Neuronal stem cell (in vitro differentiated cells): ENCODE data around the gene RCOR3.
"Not testable (repeated sequence)": the region's sequence is repeated elsewhere in the genome, so short reads cannot be mapped to it uniquely, and the experiment has no call there.

Experiments used
- DNase-seq: peaks from one replicate; pipeline ENCODE4 v3.0.0-alpha.2; 2013; ENCODE audit warnings: low spot score
- H2AFZ ChIP-seq: one replicate; pipeline ENCODE4 v1.6.1; 2013; ENCODE audit warnings: mild to moderate bottlenecking, low read length, inconsistent platforms
- H2AK5ac ChIP-seq: 2 replicates; pipeline ENCODE4 v1.6.1; 2013; ENCODE audit warnings: low read depth, mild to moderate bottlenecking, inconsistent platforms, low read length, moderate library complexity, mixed read lengths
- H2BK120ac ChIP-seq: 2 replicates; pipeline ENCODE4 v1.6.1; 2013; ENCODE audit warnings: low read depth, mild to moderate bottlenecking, inconsistent platforms, low read length, moderate library complexity, mixed read lengths
- H2BK12ac ChIP-seq: one replicate; pipeline ENCODE4 v1.6.1; 2013; ENCODE audit warnings: low read length, inconsistent platforms
- H2BK15ac ChIP-seq: 2 replicates; pipeline ENCODE4 v1.6.1; 2013; ENCODE audit warnings: mild to moderate bottlenecking, low read length, inconsistent platforms, mixed read lengths
- H2BK5ac ChIP-seq: one replicate; pipeline ENCODE4 v1.6.1; 2013; ENCODE audit warnings: inconsistent platforms, mild to moderate bottlenecking, low read length, moderate library complexity
- H3K14ac ChIP-seq: one replicate; pipeline ENCODE4 v1.6.1; 2013; ENCODE audit warnings: low read length, inconsistent platforms
- H3K18ac ChIP-seq: 2 replicates; pipeline ENCODE4 v1.6.1; 2013; ENCODE audit warnings: low read length, inconsistent platforms
- H3K23ac ChIP-seq: 2 replicates; pipeline ENCODE4 v1.6.1; 2013; ENCODE audit warnings: low read depth, mild to moderate bottlenecking, mixed read lengths, low read length, inconsistent platforms; ENCODE audit not compliant: poor library complexity
- H3K27ac ChIP-seq: replicated peaks from 3 replicates; pipeline ENCODE4 v1.5.1; 2013; ENCODE audit warnings: low read length, inconsistent platforms
- H3K27me3 ChIP-seq, 3 experiments: 2 replicates each; pipeline ENCODE4 v1.6.1; 2013; ENCODE audit warnings: low read length in 3 of 3, mild to moderate bottlenecking in 2 of 3, inconsistent platforms in 1 of 3, low read depth in 1 of 3, mixed read lengths in 1 of 3, moderate library complexity in 1 of 3; ENCODE audit not compliant: control insufficient read depth in 3 of 3, insufficient read depth in 3 of 3
- H3K36me3 ChIP-seq, 2 donors: replicated peaks in 1 of 2; 2 replicates each; pipeline ENCODE4 v1.6.1; 2013; ENCODE audit warnings: low read length in 2 of 2; ENCODE audit not compliant: control insufficient read depth in 2 of 2, insufficient read depth in 2 of 2
- H3K4ac ChIP-seq: 2 replicates; pipeline ENCODE4 v1.6.1; 2013; ENCODE audit warnings: inconsistent platforms, mild to moderate bottlenecking, low read length, moderate library complexity
- H3K4me1 ChIP-seq, 2 donors: 1 replicate in 1 of 2; 2 replicates in 1 of 2; pipeline ENCODE4 v1.6.1; 2013; ENCODE audit warnings: low read length in 2 of 2, low read depth in 1 of 2; ENCODE audit not compliant: control insufficient read depth in 2 of 2, insufficient read depth in 1 of 2
- H3K4me2 ChIP-seq: one replicate; pipeline ENCODE4 v1.6.1; 2013; ENCODE audit warnings: mild to moderate bottlenecking, low read length, inconsistent platforms; ENCODE audit not compliant: insufficient read depth, poor library complexity, severe bottlenecking
- H3K4me3 ChIP-seq, 2 donors: 2 replicates each; pipeline ENCODE4 v1.5.1; 2013; ENCODE audit warnings: low read length in 2 of 2, mild to moderate bottlenecking in 2 of 2, inconsistent platforms in 1 of 2, moderate library complexity in 1 of 2
- H3K79me1 ChIP-seq: one replicate; pipeline ENCODE4 v1.6.1; 2013; ENCODE audit warnings: low read depth, mild to moderate bottlenecking, inconsistent platforms, low read length, moderate library complexity
- H3K9ac ChIP-seq: one replicate; pipeline ENCODE4 v1.6.1; 2013; ENCODE audit warnings: mild to moderate bottlenecking, low read depth, low read length, inconsistent platforms; ENCODE audit not compliant: poor library complexity
- H3K9me3 ChIP-seq, 2 donors: replicated peaks in 1 of 2; 2 replicates each; pipeline versions ENCODE3 to v1.6.1; 2013; ENCODE audit warnings: low read length in 2 of 2, mild to moderate bottlenecking in 2 of 2, inconsistent platforms in 1 of 2, low read depth in 1 of 2, mixed read lengths in 1 of 2, moderate library complexity in 1 of 2; ENCODE audit not compliant: control insufficient read depth in 2 of 2, insufficient read depth in 1 of 2
- H4K8ac ChIP-seq: one replicate; pipeline ENCODE4 v1.6.1; 2013; ENCODE audit warnings: low read depth, mild to moderate bottlenecking, inconsistent platforms, low read length, moderate library complexity
- H4K91ac ChIP-seq: one replicate; pipeline ENCODE4 v1.6.1; 2013; ENCODE audit warnings: low read length, low read depth, mild to moderate bottlenecking, inconsistent platforms; ENCODE audit not compliant: poor library complexity
- WGBS, 2 donors: extraction: QIAGEN DNeasy Blood & Tissue Kit; methylation state at CpG; one replicate each; pipeline ENCODE4 v1.1.7; 2013; ENCODE audit warnings: missing lambda C conversion rate in 2 of 2, mixed read lengths in 1 of 2; ENCODE audit not compliant: insufficient read length in 2 of 2, insufficient replicate concordance in 1 of 2; ENCODE audit errors: extremely low coverage in 2 of 2; 5-methylcytosine and 5-hydroxymethylcytosine counted together

RCOR3 gene

DNA sequence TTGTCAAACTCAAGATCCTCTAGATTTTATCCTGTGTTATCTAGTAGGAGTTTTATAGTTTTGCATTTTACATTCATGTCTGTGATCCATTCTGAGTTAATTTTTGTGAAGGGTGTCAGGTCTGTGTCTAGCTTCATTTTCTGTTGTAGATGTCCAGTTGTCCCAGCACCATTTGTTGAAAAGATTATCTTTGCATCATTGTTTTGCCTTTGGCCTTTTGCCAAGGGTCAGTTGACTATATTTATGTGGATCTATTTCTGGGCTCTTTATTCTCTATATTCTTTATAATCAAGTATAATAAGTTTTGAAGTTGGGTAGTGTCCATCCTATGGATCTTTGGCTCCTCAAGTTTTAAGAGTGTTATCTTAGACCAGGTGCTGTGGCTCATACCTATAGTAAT, 89.4 kb downstream of the RCOR3 start:
- H3K9ac ChIP-seq = no peak overlapping the region
- no peaks in the 10 kb centered on the region for H3K36me3 ChIP-seq
- H2BK120ac ChIP-seq = no peak overlapping the region
- no peak overlapping the region for H2AFZ ChIP-seq
- no peak overlapping the region for H3K14ac ChIP-seq
- no peak overlapping the region for H3K18ac ChIP-seq
- H4K8ac ChIP-seq = no peak overlapping the region
- H3K27ac ChIP-seq = no peak overlapping the region
- peaks cover 3% of the 10 kb centered on the region for H3K79me1 ChIP-seq
- H2BK5ac ChIP-seq = no peak overlapping the region
- H4K91ac ChIP-seq = no peak overlapping the region
- H2BK15ac ChIP-seq = no peak overlapping the region
- peaks cover 0 to 2% of the 10 kb centered on the region in 2 donors for H3K9me3 ChIP-seq
- no peak overlapping the region for H2AK5ac ChIP-seq
- no peak overlapping the region for H3K4ac ChIP-seq
- H3K23ac ChIP-seq = no peak overlapping the region
- H2BK12ac ChIP-seq = no peak overlapping the region
- DNase-seq = no peak
- H3K4me1 ChIP-seq = peaks cover 1 to 6% of the 10 kb centered on the region in 2 donors
- H3K27me3 ChIP-seq = no peaks in the 10 kb centered on the region
- no peak overlapping the region for H3K4me2 ChIP-seq
- H3K4me3 ChIP-seq = no peak overlapping the region

GRCh38 chr1:211349741-211350140, 90.6 kb downstream of the RCOR3 start:
- H3K36me3 ChIP-seq = peaks cover 0 to 2% of the 10 kb centered on the region in 2 donors
- no peak overlapping the region for H3K27ac ChIP-seq
- H3K9me3 ChIP-seq = peaks cover 0 to 2% of the 10 kb centered on the region in 2 donors
- H3K79me1 ChIP-seq = peaks cover 4% of the 10 kb centered on the region
- no CpG with 5 or more reads among the region's 2 CpGs for WGBS, 2 donors
- H2BK15ac ChIP-seq = no peak overlapping the region
- no peak overlapping the region for H4K8ac ChIP-seq
- no peaks in the 10 kb centered on the region for H3K27me3 ChIP-seq
- H3K4me3 ChIP-seq = no peak overlapping the region
- H4K91ac ChIP-seq = no peak overlapping the region
- peaks cover 1 to 6% of the 10 kb centered on the region in 2 donors for H3K4me1 ChIP-seq
- no peak overlapping the region for H3K9ac ChIP-seq
- H3K4ac ChIP-seq = no peak overlapping the region
- H3K23ac ChIP-seq = no peak overlapping the region
- H2BK120ac ChIP-seq = no peak overlapping the region
- H2AFZ ChIP-seq = no peak overlapping the region
- no peak for DNase-seq
- H2AK5ac ChIP-seq = no peak overlapping the region
- no peak overlapping the region for H3K14ac ChIP-seq
- no peak overlapping the region for H2BK12ac ChIP-seq
- H3K4me2 ChIP-seq = no peak overlapping the region
- no peak overlapping the region for H2BK5ac ChIP-seq
- H3K18ac ChIP-seq = no peak overlapping the region

GRCh38 chr1:211352055-211352454, 92.9 kb downstream of the RCOR3 start:
- H2BK5ac ChIP-seq, H3K9me3 ChIP-seq, H2BK15ac ChIP-seq, H3K9ac ChIP-seq, H4K8ac ChIP-seq, H3K14ac ChIP-seq, H3K79me1 ChIP-seq, DNase-seq, H3K4me2 ChIP-seq, H3K36me3 ChIP-seq, H4K91ac ChIP-seq, H3K4me1 ChIP-seq, H2AFZ ChIP-seq, H3K18ac ChIP-seq, H3K23ac ChIP-seq, H3K27me3 ChIP-seq, H3K4me3 ChIP-seq, H3K4ac ChIP-seq, H3K27ac ChIP-seq, H2BK12ac ChIP-seq, H2BK120ac ChIP-seq, H2AK5ac ChIP-seq: not testable (repeated sequence)
- WGBS, 2 donors = no CpG with 5 or more reads among the region's 3 CpGs

GRCh38 chr1:211352465-211352864, 93.3 kb downstream of the RCOR3 start:
- H2BK15ac ChIP-seq = no peak overlapping the region
- no peak for DNase-seq
- no peak overlapping the region for H3K4me3 ChIP-seq
- no peak overlapping the region for H3K14ac ChIP-seq
- no peak overlapping the region for H2AK5ac ChIP-seq
- H3K4ac ChIP-seq = no peak overlapping the region
- peaks cover 4% of the 10 kb centered on the region for H3K79me1 ChIP-seq
- WGBS, 2 donors = no CpG with 5 or more reads among the region's 2 CpGs
- no peak overlapping the region for H3K27ac ChIP-seq
- no peak overlapping the region for H2BK12ac ChIP-seq
- no peak overlapping the region for H2AFZ ChIP-seq
- H2BK5ac ChIP-seq = no peak overlapping the region
- H3K9me3 ChIP-seq = peaks cover 0 to 2% of the 10 kb centered on the region in 2 donors
- no peak overlapping the region for H3K4me2 ChIP-seq
- no peaks in the 10 kb centered on the region for H3K4me1 ChIP-seq
- no peaks in the 10 kb centered on the region for H3K27me3 ChIP-seq
- no peak overlapping the region for H3K18ac ChIP-seq
- peaks cover 0 to 5% of the 10 kb centered on the region in 2 donors for H3K36me3 ChIP-seq
- H4K8ac ChIP-seq = no peak overlapping the region
- no peak overlapping the region for H2BK120ac ChIP-seq
- H3K23ac ChIP-seq = no peak overlapping the region
- no peak overlapping the region for H4K91ac ChIP-seq
- no peak overlapping the region for H3K9ac ChIP-seq
